Esophagus squamous epithelium (tissue), 5 donors: Measurements from ENCODE around the gene AHI1. TPM values are rescaled to one million over a fixed set of nuclear protein-coding genes. Genes with fewer than 3 reads are reported as not detected.

Source experiments
- DNase-seq: peaks from one replicate; lab custom pipeline; 2025; lab: John Stamatoyannopoulos, UW
- H3K27ac ChIP-seq, 4 donors: fragments of 200-600 bp; sonication (generic); one replicate each; pipeline ENCODE4 v1.5.1; 2016 to 2019; ENCODE audit warnings: mild to moderate bottlenecking in 1 of 4
- H3K27me3 ChIP-seq, 4 donors: fragments of 200-600 bp; sonication (generic); 1 replicate in 3 of 4; 2 replicates in 1 of 4; pipeline versions ENCODE4 v1.5.1 to v1.6.0; 2017 to 2021; ENCODE audit warnings: antibody characterized with exemption in 1 of 4
- H3K36me3 ChIP-seq, 3 donors: fragments of 200-600 bp; sonication (generic); one replicate each; pipeline ENCODE4 v1.5.1; 2016 to 2019
- H3K4me1 ChIP-seq, 3 donors: fragments of 200-600 bp; sonication (generic); one replicate each; pipeline ENCODE4 v1.5.1; 2017 to 2019
- H3K4me3 ChIP-seq, 4 donors: fragments of 200-600 bp; sonication (generic); 1 replicate in 3 of 4; 2 replicates in 1 of 4; pipeline ENCODE4 v1.5.1; 2016 to 2019; ENCODE audit warnings: mild to moderate bottlenecking in 2 of 4, moderate library complexity in 1 of 4
- H3K9me3 ChIP-seq, 3 donors: fragments of 200-600 bp; sonication (generic); one replicate each; pipeline ENCODE4 v1.5.1; 2016 to 2019
- CTCF ChIP-seq, 6 experiments: fragments of 450-650 bp in 4 of 6; fragments of 200-600 bp in 2 of 6; sonication (generic) in 2 of 6; IDR thresholded peaks; one replicate each; pipeline ENCODE4 v1.5.1; 2016 to 2019; ENCODE audit warnings: antibody characterized with exemption in 6 of 6, mild to moderate bottlenecking in 4 of 6, moderate library complexity in 4 of 6
- POLR2A ChIP-seq, 4 donors: fragments of 450-650 bp; IDR thresholded peaks; one replicate each; pipeline ENCODE4 v1.6.1; 2017; ENCODE audit warnings: antibody characterized with exemption in 4 of 4, mild to moderate bottlenecking in 4 of 4, moderate library complexity in 3 of 4
- WGBS, 2 donors: methylation state at CpG; one replicate each; pipeline ENCODE4 v1.1.5; 2018; 5-methylcytosine and 5-hydroxymethylcytosine counted together
- intact Hi-C: fragments of 100-400 bp; cut with DNase I; formaldehyde crosslinking; loops from one replicate; pipeline ENCODE4 v1.15.0; 2022
- total RNA-seq, 4 donors: library from RNA; depleted of rRNA; stranded (reverse); fragments of >200 nt; gene quantifications; one replicate each; pipeline ENCODE4 v1.1.0, GENCODE V29; 2016
- donor health status: DM: yes; HTN: yes; CAD: no.

AHI1 gene
- total RNA-seq, 4 donors from 2014 or later: 4.5 to 24.2 (median 7.6) TPM

- no peak for DNase-seq
- Histone ChIP-seq H3K27me3 (no peaks in the 10 kb centered on the region), H3K4me3 (no peak overlapping the region), H3K27ac (no peak overlapping the region), H3K36me3 (peaks cover 0 to 21% (median 0%) of the 10 kb centered on the region in 3 donors), H3K4me1 (no peaks in the 10 kb centered on the region), H3K9me3 (no peaks in the 10 kb centered on the region)
- intact Hi-C loops: no loop called here
- TF ChIP-seq POLR2A (IDR thresholded peaks at IDR 0.05) (no peak), CTCF (IDR thresholded peaks at IDR 0.05) (no peak)
Measured at GRCh38 chr6:135395136-135395535, 102.4 kb downstream of the AHI1 start.

- no peaks in the 10 kb centered on the region for H3K9me3 ChIP-seq
- intact Hi-C loops: no loop called here
Measured at GRCh38 chr6:135393289-135393688, 104.3 kb downstream of the AHI1 start.

GRCh38 chr6:135390458-135390857 is 107.1 kb downstream of the AHI1 start:
- H3K4me1 ChIP-seq: no peaks in the 10 kb centered on the region
- intact Hi-C loops: no loop called here
- peaks cover 0 to 32% (median 0%) of the 10 kb centered on the region in 3 donors for H3K36me3 ChIP-seq
- DNase-seq: no peak
- H3K9me3 ChIP-seq: no peaks in the 10 kb centered on the region
- H3K4me3 ChIP-seq: no peak overlapping the region
- no peak overlapping the region for H3K27ac ChIP-seq
- whole genome bisulfite sequencing, 2 donors: 86 to 88% methylated on average over 4 of the region's 4 CpGs
- no peaks in the 10 kb centered on the region for H3K27me3 ChIP-seq
- no peak for TF ChIP-seq CTCF (IDR thresholded peaks at IDR 0.05)
- TF ChIP-seq POLR2A (IDR thresholded peaks at IDR 0.05): no peak

More at GRCh38 chr6:135393289-135393688, 104.3 kb downstream of the AHI1 start:
- H3K4me3 ChIP-seq: no peak overlapping the region
- H3K27me3 ChIP-seq: no peaks in the 10 kb centered on the region
- H3K36me3 ChIP-seq: peaks cover 0 to 32% (median 0%) of the 10 kb centered on the region in 3 donors
- no peak for TF ChIP-seq CTCF (IDR thresholded peaks at IDR 0.05)
- TF ChIP-seq POLR2A (IDR thresholded peaks at IDR 0.05): no peak
- no peak for DNase-seq
- no peaks in the 10 kb centered on the region for H3K4me1 ChIP-seq
- no peak overlapping the region for H3K27ac ChIP-seq
- WGBS, 2 donors: 83% methylated on average over 2 of the region's 2 CpGs

GRCh38 chr6:135385299-135385698 is 112.2 kb downstream of the AHI1 start:
- no peaks in the 10 kb centered on the region for H3K27me3 ChIP-seq
- no peak for TF ChIP-seq POLR2A (IDR thresholded peaks at IDR 0.05)
- TF ChIP-seq CTCF (IDR thresholded peaks at IDR 0.05): no peak
- WGBS, 2 donors: 75 to 84% methylated on average over 2 of the region's 2 CpGs
- no peak for DNase-seq
- H3K27ac ChIP-seq: no peak overlapping the region
- intact Hi-C loops: no loop called here
- peaks cover 0 to 13% (median 0%) of the 10 kb centered on the region in 3 donors for H3K36me3 ChIP-seq
- H3K4me1 ChIP-seq: no peaks in the 10 kb centered on the region
- H3K9me3 ChIP-seq: no peaks in the 10 kb centered on the region
- H3K4me3 ChIP-seq: no peak overlapping the region

GRCh38 chr6:135383766-135384165 is 113.8 kb downstream of the AHI1 start:
- Histone ChIP-seq H3K27ac (no peak overlapping the region), H3K4me1 (no peaks in the 10 kb centered on the region), H3K27me3 (no peaks in the 10 kb centered on the region), H3K9me3 (no peaks in the 10 kb centered on the region), H3K36me3 (peaks cover 0 to 5% (median 0%) of the 10 kb centered on the region in 3 donors), H3K4me3 (no peak overlapping the region)
- WGBS, 2 donors: 86 to 90% methylated on average over 3 of the region's 3 CpGs
- TF ChIP-seq CTCF (IDR thresholded peaks at IDR 0.05) (no peak), POLR2A (IDR thresholded peaks at IDR 0.05) (no peak)
- intact Hi-C loops: no loop called here
- DNase-seq: no peak
